ENCODE measurements around the gene MYEF2. TPM values are rescaled to one million over a fixed set of nuclear protein-coding genes. Genes with fewer than 3 reads are reported as not detected.

The MYEF2 gene
- total RNA-seq, 1 experiment from 2014 or later: 111 TPM

DNA sequence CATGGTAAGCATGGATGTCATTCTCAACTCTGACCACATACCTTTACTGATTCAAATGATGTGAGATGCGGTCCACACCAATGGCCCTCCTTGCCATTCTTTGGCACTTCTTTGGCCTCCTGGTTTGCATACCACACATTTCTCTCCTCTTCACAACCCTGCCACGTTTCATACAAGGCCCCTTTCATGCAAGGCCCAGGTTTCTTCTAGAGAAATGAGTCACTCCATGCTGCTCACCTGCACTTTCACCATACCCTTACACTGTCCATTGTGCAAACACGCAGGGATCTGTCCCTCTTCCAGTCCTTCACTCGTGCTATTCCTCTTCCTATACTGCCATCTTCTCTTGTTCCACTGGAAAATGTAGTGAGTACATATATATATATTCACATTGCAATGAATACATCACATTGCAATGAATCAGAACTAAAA, 81.7 kb downstream of the MYEF2 start (continued):
- TF ChIP-seq, protein P1, sequence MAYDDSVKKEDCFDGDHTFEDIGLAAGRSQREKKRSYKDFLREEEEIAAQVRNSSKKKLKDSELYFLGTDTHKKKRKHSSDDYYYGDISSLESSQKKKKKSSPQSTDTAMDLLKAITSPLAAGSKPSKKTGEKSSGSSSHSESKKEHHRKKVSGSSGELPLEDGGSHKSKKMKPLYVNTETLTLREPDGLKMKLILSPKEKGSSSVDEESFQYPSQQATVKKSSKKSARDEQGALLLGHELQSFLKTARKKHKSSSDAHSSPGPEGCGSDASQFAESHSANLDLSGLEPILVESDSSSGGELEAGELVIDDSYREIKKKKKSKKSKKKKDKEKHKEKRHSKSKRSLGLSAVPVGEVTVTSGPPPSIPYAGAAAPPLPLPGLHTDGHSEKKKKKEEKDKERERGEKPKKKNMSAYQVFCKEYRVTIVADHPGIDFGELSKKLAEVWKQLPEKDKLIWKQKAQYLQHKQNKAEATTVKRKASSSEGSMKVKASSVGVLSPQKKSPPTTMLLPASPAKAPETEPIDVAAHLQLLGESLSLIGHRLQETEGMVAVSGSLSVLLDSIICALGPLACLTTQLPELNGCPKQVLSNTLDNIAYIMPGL (CRISPR knock-in tag; IDR thresholded peaks at IDR 0.05): no peak
- no peak for TF ChIP-seq HMGA2 (CRISPR knock-in tag; IDR thresholded peaks at IDR 0.05)
- TF ChIP-seq, protein P2, sequence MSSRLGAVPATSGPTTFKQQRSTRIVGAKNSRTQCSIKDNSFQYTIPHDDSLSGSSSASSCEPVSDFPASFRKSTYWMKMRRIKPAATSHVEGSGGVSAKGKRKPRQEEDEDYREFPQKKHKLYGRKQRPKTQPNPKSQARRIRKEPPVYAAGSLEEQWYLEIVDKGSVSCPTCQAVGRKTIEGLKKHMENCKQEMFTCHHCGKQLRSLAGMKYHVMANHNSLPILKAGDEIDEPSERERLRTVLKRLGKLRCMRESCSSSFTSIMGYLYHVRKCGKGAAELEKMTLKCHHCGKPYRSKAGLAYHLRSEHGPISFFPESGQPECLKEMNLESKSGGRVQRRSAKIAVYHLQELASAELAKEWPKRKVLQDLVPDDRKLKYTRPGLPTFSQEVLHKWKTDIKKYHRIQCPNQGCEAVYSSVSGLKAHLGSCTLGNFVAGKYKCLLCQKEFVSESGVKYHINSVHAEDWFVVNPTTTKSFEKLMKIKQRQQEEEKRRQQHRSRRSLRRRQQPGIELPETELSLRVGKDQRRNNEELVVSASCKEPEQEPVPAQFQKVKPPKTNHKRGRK (CRISPR knock-in tag; IDR thresholded peaks at IDR 0.05; ENCODE audit: borderline replicate concordance): no peak
- TF ChIP-seq RORB (CRISPR knock-in tag; IDR thresholded peaks at IDR 0.05): no peak
- TF ChIP-seq, protein P3, sequence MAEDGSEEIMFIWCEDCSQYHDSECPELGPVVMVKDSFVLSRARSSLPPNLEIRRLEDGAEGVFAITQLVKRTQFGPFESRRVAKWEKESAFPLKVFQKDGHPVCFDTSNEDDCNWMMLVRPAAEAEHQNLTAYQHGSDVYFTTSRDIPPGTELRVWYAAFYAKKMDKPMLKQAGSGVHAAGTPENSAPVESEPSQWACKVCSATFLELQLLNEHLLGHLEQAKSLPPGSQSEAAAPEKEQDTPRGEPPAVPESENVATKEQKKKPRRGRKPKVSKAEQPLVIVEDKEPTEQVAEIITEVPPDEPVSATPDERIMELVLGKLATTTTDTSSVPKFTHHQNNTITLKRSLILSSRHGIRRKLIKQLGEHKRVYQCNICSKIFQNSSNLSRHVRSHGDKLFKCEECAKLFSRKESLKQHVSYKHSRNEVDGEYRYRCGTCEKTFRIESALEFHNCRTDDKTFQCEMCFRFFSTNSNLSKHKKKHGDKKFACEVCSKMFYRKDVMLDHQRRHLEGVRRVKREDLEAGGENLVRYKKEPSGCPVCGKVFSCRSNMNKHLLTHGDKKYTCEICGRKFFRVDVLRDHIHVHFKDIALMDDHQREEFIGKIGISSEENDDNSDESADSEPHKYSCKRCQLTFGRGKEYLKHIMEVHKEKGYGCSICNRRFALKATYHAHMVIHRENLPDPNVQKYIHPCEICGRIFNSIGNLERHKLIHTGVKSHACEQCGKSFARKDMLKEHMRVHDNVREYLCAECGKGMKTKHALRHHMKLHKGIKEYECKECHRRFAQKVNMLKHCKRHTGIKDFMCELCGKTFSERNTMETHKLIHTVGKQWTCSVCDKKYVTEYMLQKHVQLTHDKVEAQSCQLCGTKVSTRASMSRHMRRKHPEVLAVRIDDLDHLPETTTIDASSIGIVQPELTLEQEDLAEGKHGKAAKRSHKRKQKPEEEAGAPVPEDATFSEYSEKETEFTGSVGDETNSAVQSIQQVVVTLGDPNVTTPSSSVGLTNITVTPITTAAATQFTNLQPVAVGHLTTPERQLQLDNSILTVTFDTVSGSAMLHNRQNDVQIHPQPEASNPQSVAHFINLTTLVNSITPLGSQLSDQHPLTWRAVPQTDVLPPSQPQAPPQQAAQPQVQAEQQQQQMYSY (CRISPR knock-in tag; IDR thresholded peaks at IDR 0.05): no peak
- no peak for TF ChIP-seq NR3C1 (CRISPR knock-in tag; conservative IDR thresholded peaks at IDR 0.05; ENCODE audit: low read depth)

DNA sequence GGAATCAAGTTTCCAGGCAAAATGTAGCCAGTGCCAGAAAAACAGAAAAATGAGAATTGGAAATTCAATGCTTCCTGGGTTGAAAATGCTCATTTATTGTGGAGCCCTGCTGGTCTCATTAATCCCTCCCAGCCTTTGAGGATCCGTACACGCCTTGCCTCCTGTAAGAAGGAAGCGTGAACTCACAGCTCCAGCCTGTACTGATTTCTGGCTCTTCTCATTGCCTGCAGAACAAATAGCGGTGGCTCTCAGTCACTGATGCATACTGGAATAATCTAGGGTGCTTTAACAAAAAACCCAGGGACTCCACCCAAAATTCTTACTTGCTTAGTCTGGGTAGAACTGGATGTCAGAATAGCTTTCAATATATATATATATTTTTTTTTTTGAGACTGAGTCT, 86.6 kb downstream of the MYEF2 start:
- ChIA-PET POLR2A (no interaction called here), CTCF (no interaction called here)
- Mint-ChIP-seq H3K36me3 (peaks cover 14% of the 10 kb centered on the region), H3K27ac (no peak overlapping the region), H3K4me1 (peaks cover 5% of the 10 kb centered on the region), H3K9me3 (peaks cover 30% of the 10 kb centered on the region), H3K4me3 (no peak overlapping the region), H3K27me3 (ENCODE audit: low read depth) (no peaks in the 10 kb centered on the region; the same call in 1 of the 2 replicates)
- ATAC-seq (no peak), DNase-seq (ENCODE audit: low spot score) (no peak)
- no peak for TF ChIP-seq ZNF317 (CRISPR knock-in tag; IDR thresholded peaks at IDR 0.05; ENCODE audit: borderline replicate concordance, low read depth)

DNA sequence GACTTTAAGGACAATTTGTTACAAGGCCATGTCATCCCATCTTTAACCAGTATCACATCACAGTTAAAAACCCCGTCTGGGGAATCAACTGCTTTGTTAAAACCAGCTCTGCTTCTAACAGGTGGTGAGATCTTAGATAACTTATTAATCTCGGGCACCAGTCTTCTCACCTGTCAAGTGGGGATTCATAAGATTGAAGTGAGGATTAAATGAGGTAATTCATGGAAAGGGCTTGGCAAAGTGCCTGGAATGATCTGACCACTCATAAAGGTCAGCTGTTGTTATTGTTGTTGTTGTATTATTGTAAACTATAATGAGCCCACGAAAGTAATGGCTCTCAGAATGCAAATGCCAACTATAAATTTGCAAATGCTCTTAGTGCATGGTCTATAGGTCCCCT, 87.4 kb downstream of the MYEF2 start:
- CTCF ChIA-PET: no interaction called here
- peaks cover 14% of the 10 kb centered on the region for H3K36me3 Mint-ChIP-seq
- no peak for TF ChIP-seq RORB (CRISPR knock-in tag; IDR thresholded peaks at IDR 0.05)
- TF ChIP-seq, protein P4, sequence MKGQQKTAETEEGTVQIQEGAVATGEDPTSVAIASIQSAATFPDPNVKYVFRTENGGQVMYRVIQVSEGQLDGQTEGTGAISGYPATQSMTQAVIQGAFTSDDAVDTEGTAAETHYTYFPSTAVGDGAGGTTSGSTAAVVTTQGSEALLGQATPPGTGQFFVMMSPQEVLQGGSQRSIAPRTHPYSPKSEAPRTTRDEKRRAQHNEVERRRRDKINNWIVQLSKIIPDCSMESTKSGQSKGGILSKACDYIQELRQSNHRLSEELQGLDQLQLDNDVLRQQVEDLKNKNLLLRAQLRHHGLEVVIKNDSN (CRISPR knock-in tag; IDR thresholded peaks at IDR 0.05): no peak
- TF ChIP-seq NR3C1 (CRISPR knock-in tag; conservative IDR thresholded peaks at IDR 0.05; ENCODE audit: low read depth): no peak
- no peak for TF ChIP-seq RELA (CRISPR knock-in tag; IDR thresholded peaks at IDR 0.05; ENCODE audit: borderline replicate concordance)
- no peaks in the 10 kb centered on the region; the same call in 1 of the 2 replicates for H3K27me3 Mint-ChIP-seq (ENCODE audit: low read depth)
- ATAC-seq (no peak), DNase-seq (ENCODE audit: low spot score) (no peak)
- peaks cover 5% of the 10 kb centered on the region for H3K4me1 Mint-ChIP-seq
- H3K9me3 Mint-ChIP-seq: peaks cover 29% of the 10 kb centered on the region
- H3K27ac Mint-ChIP-seq: no peak overlapping the region
- H3K4me3 Mint-ChIP-seq: no peak overlapping the region
- POLR2A ChIA-PET: interaction anchor here (0.5 kb wide), 1 partner anchor 131 kb away, joined by 3 read pairs; no protein-coding TSS in a partner anchor

DNA sequence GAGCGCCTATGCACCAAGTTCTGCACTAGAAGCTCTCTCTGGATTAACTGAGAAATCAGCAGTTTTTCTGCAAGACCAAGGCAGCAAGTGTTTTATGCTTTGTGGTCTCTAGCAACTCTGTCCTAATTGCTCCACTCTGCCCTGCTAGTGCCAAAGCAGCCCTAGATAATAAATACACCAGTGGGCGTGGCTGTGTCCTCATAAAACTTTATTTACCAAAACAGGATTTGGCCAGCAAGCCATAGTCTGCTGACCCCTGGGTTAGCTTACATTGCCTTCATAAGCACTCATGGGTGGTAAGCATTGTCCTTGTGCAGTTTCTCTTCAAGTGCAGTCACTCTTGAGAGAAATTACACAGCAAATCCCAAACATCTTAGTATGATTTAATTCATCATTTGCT, 88.0 kb downstream of the MYEF2 start:
- H3K4me1 Mint-ChIP-seq: peaks cover 5% of the 10 kb centered on the region
- H3K4me3 Mint-ChIP-seq: no peak overlapping the region
- no peak for DNase-seq (ENCODE audit: low spot score)
- peaks cover 14% of the 10 kb centered on the region for H3K36me3 Mint-ChIP-seq
- no peak for ATAC-seq
- peaks cover 26% of the 10 kb centered on the region for H3K9me3 Mint-ChIP-seq
- POLR2A ChIA-PET: no interaction called here
- H3K27ac Mint-ChIP-seq: no peak overlapping the region
- no peaks in the 10 kb centered on the region; the same call in 1 of the 2 replicates for H3K27me3 Mint-ChIP-seq (ENCODE audit: low read depth)
- CTCF ChIA-PET: no interaction called here
- no peak for TF ChIP-seq ELF4 (CRISPR knock-in tag; IDR thresholded peaks at IDR 0.05; ENCODE audit: low read depth)
- TF ChIP-seq ZNF416 (CRISPR knock-in tag; IDR thresholded peaks at IDR 0.05): no peak
- TF ChIP-seq, protein P5, sequence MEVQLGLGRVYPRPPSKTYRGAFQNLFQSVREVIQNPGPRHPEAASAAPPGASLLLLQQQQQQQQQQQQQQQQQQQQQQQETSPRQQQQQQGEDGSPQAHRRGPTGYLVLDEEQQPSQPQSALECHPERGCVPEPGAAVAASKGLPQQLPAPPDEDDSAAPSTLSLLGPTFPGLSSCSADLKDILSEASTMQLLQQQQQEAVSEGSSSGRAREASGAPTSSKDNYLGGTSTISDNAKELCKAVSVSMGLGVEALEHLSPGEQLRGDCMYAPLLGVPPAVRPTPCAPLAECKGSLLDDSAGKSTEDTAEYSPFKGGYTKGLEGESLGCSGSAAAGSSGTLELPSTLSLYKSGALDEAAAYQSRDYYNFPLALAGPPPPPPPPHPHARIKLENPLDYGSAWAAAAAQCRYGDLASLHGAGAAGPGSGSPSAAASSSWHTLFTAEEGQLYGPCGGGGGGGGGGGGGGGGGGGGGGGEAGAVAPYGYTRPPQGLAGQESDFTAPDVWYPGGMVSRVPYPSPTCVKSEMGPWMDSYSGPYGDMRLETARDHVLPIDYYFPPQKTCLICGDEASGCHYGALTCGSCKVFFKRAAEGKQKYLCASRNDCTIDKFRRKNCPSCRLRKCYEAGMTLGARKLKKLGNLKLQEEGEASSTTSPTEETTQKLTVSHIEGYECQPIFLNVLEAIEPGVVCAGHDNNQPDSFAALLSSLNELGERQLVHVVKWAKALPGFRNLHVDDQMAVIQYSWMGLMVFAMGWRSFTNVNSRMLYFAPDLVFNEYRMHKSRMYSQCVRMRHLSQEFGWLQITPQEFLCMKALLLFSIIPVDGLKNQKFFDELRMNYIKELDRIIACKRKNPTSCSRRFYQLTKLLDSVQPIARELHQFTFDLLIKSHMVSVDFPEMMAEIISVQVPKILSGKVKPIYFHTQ (CRISPR knock-in tag; IDR thresholded peaks at IDR 0.05): no peak
- no peak for TF ChIP-seq GRHL2 (CRISPR knock-in tag; IDR thresholded peaks at IDR 0.05; ENCODE audit: insufficient replicate concordance, severe bottlenecking)
- TF ChIP-seq, protein P6, sequence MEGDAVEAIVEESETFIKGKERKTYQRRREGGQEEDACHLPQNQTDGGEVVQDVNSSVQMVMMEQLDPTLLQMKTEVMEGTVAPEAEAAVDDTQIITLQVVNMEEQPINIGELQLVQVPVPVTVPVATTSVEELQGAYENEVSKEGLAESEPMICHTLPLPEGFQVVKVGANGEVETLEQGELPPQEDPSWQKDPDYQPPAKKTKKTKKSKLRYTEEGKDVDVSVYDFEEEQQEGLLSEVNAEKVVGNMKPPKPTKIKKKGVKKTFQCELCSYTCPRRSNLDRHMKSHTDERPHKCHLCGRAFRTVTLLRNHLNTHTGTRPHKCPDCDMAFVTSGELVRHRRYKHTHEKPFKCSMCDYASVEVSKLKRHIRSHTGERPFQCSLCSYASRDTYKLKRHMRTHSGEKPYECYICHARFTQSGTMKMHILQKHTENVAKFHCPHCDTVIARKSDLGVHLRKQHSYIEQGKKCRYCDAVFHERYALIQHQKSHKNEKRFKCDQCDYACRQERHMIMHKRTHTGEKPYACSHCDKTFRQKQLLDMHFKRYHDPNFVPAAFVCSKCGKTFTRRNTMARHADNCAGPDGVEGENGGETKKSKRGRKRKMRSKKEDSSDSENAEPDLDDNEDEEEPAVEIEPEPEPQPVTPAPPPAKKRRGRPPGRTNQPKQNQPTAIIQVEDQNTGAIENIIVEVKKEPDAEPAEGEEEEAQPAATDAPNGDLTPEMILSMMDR (IDR thresholded peaks at IDR 0.05): no peak
- TF ChIP-seq, protein P7, sequence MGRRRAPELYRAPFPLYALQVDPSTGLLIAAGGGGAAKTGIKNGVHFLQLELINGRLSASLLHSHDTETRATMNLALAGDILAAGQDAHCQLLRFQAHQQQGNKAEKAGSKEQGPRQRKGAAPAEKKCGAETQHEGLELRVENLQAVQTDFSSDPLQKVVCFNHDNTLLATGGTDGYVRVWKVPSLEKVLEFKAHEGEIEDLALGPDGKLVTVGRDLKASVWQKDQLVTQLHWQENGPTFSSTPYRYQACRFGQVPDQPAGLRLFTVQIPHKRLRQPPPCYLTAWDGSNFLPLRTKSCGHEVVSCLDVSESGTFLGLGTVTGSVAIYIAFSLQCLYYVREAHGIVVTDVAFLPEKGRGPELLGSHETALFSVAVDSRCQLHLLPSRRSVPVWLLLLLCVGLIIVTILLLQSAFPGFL (CRISPR knock-in tag; IDR thresholded peaks at IDR 0.05; ENCODE audit: borderline replicate concordance): no peak

Measured in WTC11 (cell line).